ENCODE data around the gene LATS1.

DNA sequence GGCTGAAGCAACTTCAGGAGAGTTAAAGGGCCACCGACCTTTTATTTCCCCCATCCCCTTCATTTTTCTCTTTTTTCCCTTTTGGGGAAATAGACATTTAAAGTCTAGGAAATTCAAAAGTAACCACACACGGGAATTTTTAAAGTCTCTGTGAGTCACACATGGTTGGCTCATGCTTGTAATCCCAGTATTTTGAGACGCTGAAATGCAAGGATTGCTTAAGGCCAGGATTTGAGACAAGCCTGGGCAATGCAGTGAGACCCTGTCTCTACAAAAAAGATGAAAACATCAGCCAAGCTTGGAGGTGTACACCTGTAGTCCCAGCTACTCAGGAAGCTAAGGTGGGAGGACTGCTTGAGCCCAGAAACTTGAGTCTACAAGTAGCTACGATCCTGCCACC, 103.6 kb downstream of the LATS1 start:
- TF ChIP-seq, protein P1, sequence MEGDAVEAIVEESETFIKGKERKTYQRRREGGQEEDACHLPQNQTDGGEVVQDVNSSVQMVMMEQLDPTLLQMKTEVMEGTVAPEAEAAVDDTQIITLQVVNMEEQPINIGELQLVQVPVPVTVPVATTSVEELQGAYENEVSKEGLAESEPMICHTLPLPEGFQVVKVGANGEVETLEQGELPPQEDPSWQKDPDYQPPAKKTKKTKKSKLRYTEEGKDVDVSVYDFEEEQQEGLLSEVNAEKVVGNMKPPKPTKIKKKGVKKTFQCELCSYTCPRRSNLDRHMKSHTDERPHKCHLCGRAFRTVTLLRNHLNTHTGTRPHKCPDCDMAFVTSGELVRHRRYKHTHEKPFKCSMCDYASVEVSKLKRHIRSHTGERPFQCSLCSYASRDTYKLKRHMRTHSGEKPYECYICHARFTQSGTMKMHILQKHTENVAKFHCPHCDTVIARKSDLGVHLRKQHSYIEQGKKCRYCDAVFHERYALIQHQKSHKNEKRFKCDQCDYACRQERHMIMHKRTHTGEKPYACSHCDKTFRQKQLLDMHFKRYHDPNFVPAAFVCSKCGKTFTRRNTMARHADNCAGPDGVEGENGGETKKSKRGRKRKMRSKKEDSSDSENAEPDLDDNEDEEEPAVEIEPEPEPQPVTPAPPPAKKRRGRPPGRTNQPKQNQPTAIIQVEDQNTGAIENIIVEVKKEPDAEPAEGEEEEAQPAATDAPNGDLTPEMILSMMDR (IDR thresholded peaks at IDR 0.05): no peak
- TF ChIP-seq POLR2A (IDR thresholded peaks at IDR 0.05): no peak
- TF ChIP-seq EP300 (IDR thresholded peaks at IDR 0.05): no peak
